Measurements from ENCODE around the gene TCP11L1.

- TF ChIP-seq CTCF (IDR thresholded peaks at IDR 0.05) (no peak), EZH2 (IDR thresholded peaks at IDR 0.05; ENCODE audit: borderline replicate concordance, insufficient read depth, low read depth, low read length, poor library complexity, severe bottlenecking) (no peak)
These were observed 37.4 kb upstream of the TCP11L1 start for GRCh38 chr11:33001751-33002542.
